GM12865 (cell line): ENCODE measurements around the gene GIT1.

ENCODE experiments used
- DNase-seq: peaks from one replicate; pipeline ENCODE4 v3.0.0; 2010; ENCODE audit warnings: low read depth
- H3K4me3 ChIP-seq: 2 replicates; pipeline ENCODE4 v1.5.1; 2011; ENCODE audit warnings: mild to moderate bottlenecking, low read depth, low read length, control low read depth
- TF ChIP-seq, protein P1 (sequence below): IDR thresholded peaks from 2 replicates; pipeline ENCODE4 v1.5.1; 2011; ENCODE audit warnings: low read length, control low read depth, low read depth, inconsistent platforms; ENCODE audit not compliant: insufficient read depth; ENCODE audit errors: missing control alignments

The GIT1 gene

GRCh38 chr17:29593591-29594518 is 4.4 kb upstream of the GIT1 start:
- TF ChIP-seq, protein P1, sequence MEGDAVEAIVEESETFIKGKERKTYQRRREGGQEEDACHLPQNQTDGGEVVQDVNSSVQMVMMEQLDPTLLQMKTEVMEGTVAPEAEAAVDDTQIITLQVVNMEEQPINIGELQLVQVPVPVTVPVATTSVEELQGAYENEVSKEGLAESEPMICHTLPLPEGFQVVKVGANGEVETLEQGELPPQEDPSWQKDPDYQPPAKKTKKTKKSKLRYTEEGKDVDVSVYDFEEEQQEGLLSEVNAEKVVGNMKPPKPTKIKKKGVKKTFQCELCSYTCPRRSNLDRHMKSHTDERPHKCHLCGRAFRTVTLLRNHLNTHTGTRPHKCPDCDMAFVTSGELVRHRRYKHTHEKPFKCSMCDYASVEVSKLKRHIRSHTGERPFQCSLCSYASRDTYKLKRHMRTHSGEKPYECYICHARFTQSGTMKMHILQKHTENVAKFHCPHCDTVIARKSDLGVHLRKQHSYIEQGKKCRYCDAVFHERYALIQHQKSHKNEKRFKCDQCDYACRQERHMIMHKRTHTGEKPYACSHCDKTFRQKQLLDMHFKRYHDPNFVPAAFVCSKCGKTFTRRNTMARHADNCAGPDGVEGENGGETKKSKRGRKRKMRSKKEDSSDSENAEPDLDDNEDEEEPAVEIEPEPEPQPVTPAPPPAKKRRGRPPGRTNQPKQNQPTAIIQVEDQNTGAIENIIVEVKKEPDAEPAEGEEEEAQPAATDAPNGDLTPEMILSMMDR, result peak; percentile 25
- peak overlapping the region; percentile 40 for H3K4me3 ChIP-seq
- DNase-seq, result no peak

- peak; percentile 55 for DNase-seq
- H3K4me3 ChIP-seq, result peak within 1 kb of the TSS; percentile 44
- TF ChIP-seq, protein P1, result no peak
Observed at GRCh38 chr17:29592850-29593551, 3.6 kb upstream of the GIT1 start, which contains the start of gene ANKRD13B. Gene ANKRD13B (plus strand): TSS chr17:29593132. CDS start chr17:29593622, 490 bp downstream.

GRCh38 chr17:29591737-29592608 is 2.5 kb upstream of the GIT1 start:
- DNase-seq, result peak; percentile 75
- TF ChIP-seq, protein P1, result peak; percentile 95

DNA sequence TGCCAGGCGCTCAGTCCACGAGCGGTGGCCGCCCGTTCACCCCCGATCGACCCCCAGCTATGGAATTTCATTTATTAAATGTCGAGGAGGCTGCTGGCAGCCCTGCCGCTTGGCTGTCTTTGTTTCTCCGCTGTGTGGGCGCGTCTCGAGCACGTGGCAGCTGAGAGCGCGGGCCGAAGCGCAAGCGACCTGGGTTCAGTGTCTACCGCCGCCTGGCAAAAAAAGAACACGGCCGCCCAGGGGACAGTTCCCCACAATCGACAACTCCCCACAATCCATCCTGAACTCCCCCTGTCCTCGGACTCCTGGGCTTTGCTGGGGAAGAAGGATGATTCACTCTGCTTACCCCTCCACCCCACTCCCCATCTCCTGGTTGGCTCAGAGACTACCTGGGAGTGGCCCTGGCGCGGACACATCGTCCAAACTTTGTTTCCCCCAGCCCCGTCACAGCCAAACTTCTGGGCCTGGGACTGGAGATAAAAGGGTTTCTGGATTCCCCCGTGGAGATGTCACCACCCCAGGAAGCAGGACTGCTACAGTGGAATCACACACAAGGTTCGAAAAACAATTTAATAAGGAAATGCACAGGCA is 1.8 kb upstream of the GIT1 start:
- peak; percentile 46 for DNase-seq
- no peak overlapping the region; the same call in 1 of the 2 replicates for H3K4me3 ChIP-seq
- TF ChIP-seq, protein P1, result no peak

More at GRCh38 chr17:29591737-29592608, 2.5 kb upstream of the GIT1 start:
- H3K4me3 ChIP-seq, result no peak overlapping the region; the same call in 1 of the 2 replicates

DNA sequence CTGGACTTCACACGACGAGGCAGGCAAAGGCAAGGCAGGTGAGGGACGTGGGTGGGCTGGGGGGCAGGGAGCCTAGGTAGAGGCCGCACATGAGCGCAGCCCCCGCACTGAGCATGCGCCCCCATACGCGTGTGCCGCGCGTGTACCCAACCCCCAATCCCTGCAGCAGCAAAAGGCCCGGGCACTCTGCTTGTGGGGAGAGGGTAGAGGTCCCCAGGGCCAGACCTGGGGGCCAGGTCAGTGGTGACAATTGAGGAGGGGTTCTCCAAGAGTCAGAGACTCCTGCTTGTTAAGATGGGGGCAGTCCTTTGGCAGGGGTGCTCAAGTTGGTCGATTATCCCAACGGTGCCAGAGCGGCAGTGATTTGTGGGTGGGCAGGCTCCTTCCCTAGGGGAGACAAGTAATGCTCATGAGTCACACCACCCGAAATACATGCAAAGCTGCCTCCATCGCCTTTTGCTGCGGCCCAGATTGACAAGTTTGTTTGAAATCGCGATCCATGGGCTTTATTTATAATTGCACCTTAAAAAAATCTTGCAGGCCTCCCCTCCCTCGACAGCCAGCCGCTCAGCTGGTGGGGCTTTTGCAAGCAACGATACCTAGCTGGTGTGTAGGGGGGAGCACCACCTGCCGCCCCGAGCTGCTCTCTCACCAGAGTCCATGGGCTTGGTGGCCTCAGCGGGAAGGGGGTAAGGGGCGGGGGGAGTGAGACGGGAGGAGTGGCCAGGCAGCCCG is 1.1 kb upstream of the GIT1 start:
- peak overlapping the region; percentile 60 for H3K4me3 ChIP-seq
- no peak for DNase-seq
- TF ChIP-seq, protein P1, result no peak
